Stomach smooth muscle (tissue), 2 donors: ENCODE results near the gene BCHE.
"Not testable (repeated sequence)": the region's sequence is repeated elsewhere in the genome, so short reads cannot be mapped to it uniquely, and the experiment has no call there.

Experiments
- H3K27ac ChIP-seq: one replicate; pipeline ENCODE4 v1.7.0; 2013; ENCODE audit warnings: mild to moderate bottlenecking, low read length, inconsistent platforms
- H3K27me3 ChIP-seq, 2 donors: one replicate each; pipeline ENCODE4 v1.7.0; 2013; ENCODE audit warnings: low read length in 2 of 2; ENCODE audit not compliant: insufficient read depth in 2 of 2, control insufficient read depth in 1 of 2
- H3K36me3 ChIP-seq, 2 donors: one replicate each; pipeline ENCODE4 v1.7.0; 2013; ENCODE audit warnings: low read length in 2 of 2; ENCODE audit not compliant: control insufficient read depth in 2 of 2, insufficient read depth in 2 of 2
- H3K4me1 ChIP-seq: one replicate; pipeline ENCODE4 v1.7.0; 2013; ENCODE audit warnings: low read length; ENCODE audit not compliant: control insufficient read depth, insufficient read depth
- H3K4me3 ChIP-seq, 2 donors: one replicate each; pipeline ENCODE4 v1.7.0; 2013; ENCODE audit warnings: low read length in 2 of 2
- H3K9ac ChIP-seq, 2 donors: one replicate each; pipeline ENCODE4 v1.7.0; 2013; ENCODE audit warnings: low read length in 2 of 2, mild to moderate bottlenecking in 1 of 2
- H3K9me3 ChIP-seq, 2 donors: one replicate each; pipeline ENCODE4 v1.7.0; 2013; ENCODE audit warnings: low read length in 2 of 2; ENCODE audit not compliant: control insufficient read depth in 2 of 2
- donor health status: healthy.
- donor health status: Pancreatic carcinoma.

BCHE gene

GRCh38 chr3:165817160-165817709 lies 20.0 kb downstream of the BCHE start:
- no peaks in the 10 kb centered on the region for H3K4me1 ChIP-seq
- no peak overlapping the region for H3K4me3 ChIP-seq
- no peak overlapping the region for H3K27ac ChIP-seq
- H3K9ac ChIP-seq, result no peak overlapping the region
- no peaks in the 10 kb centered on the region for H3K27me3 ChIP-seq
- no peaks in the 10 kb centered on the region for H3K36me3 ChIP-seq
- H3K9me3 ChIP-seq, result no peaks in the 10 kb centered on the region

- H3K27me3 ChIP-seq, result no peaks in the 10 kb centered on the region
- no peaks in the 10 kb centered on the region for H3K4me1 ChIP-seq
- H3K9me3 ChIP-seq, result no peaks in the 10 kb centered on the region
- H3K27ac ChIP-seq, result no peak overlapping the region
- no peak overlapping the region for H3K9ac ChIP-seq
- no peaks in the 10 kb centered on the region for H3K36me3 ChIP-seq
- H3K4me3 ChIP-seq, result no peak overlapping the region
These were observed 21.0 kb downstream of the BCHE start for GRCh38 chr3:165816209-165816608.

GRCh38 chr3:165815682-165816081 lies 21.5 kb downstream of the BCHE start:
- H3K4me1 ChIP-seq, result no peaks in the 10 kb centered on the region
- H3K27me3 ChIP-seq, result no peaks in the 10 kb centered on the region
- no peak overlapping the region for H3K9ac ChIP-seq
- H3K36me3 ChIP-seq, result no peaks in the 10 kb centered on the region
- H3K4me3 ChIP-seq, result no peak overlapping the region
- no peaks in the 10 kb centered on the region for H3K9me3 ChIP-seq
- H3K27ac ChIP-seq, result no peak overlapping the region

- H3K4me1 ChIP-seq, result no peaks in the 10 kb centered on the region
- H3K4me3 ChIP-seq, result no peak overlapping the region
- no peaks in the 10 kb centered on the region for H3K27me3 ChIP-seq
- H3K9me3 ChIP-seq, result no peaks in the 10 kb centered on the region
- no peak overlapping the region for H3K9ac ChIP-seq
- H3K27ac ChIP-seq, result no peak overlapping the region
- H3K36me3 ChIP-seq, result no peaks in the 10 kb centered on the region
These were observed 22.8 kb downstream of the BCHE start for GRCh38 chr3:165814380-165814779.

GRCh38 chr3:165807937-165808336 lies 29.3 kb downstream of the BCHE start:
- not testable (repeated sequence) for H3K9ac ChIP-seq, H3K36me3 ChIP-seq, H3K9me3 ChIP-seq, H3K4me3 ChIP-seq, H3K27ac ChIP-seq, H3K4me1 ChIP-seq, H3K27me3 ChIP-seq

- Histone ChIP-seq H3K4me1 (no peaks in the 10 kb centered on the region), H3K27me3 (no peaks in the 10 kb centered on the region), H3K9me3 (no peaks in the 10 kb centered on the region), H3K36me3 (no peaks in the 10 kb centered on the region), H3K4me3 (peak overlapping the region; percentile 47 to 76), H3K9ac (peak overlapping the region; percentile 22 to 77), H3K27ac (no peak overlapping the region)
These were observed 31.2 kb downstream of the BCHE start for GRCh38 chr3:165805946-165806561.

- Histone ChIP-seq H3K36me3 (no peaks in the 10 kb centered on the region), H3K9ac (no peak overlapping the region), H3K9me3 (no peaks in the 10 kb centered on the region), H3K4me1 (no peaks in the 10 kb centered on the region), H3K4me3 (no peak overlapping the region), H3K27ac (no peak overlapping the region), H3K27me3 (no peaks in the 10 kb centered on the region)
These were observed 33.8 kb downstream of the BCHE start for GRCh38 chr3:165803471-165803870.

GRCh38 chr3:165800970-165801369 lies 36.3 kb downstream of the BCHE start:
- no peak overlapping the region for H3K27ac ChIP-seq
- no peaks in the 10 kb centered on the region for H3K27me3 ChIP-seq
- H3K9ac ChIP-seq, result no peak overlapping the region
- no peaks in the 10 kb centered on the region for H3K9me3 ChIP-seq
- H3K4me3 ChIP-seq, result no peak overlapping the region
- no peaks in the 10 kb centered on the region for H3K36me3 ChIP-seq
- no peaks in the 10 kb centered on the region for H3K4me1 ChIP-seq

GRCh38 chr3:165799026-165799425 lies 38.2 kb downstream of the BCHE start:
- no peaks in the 10 kb centered on the region for H3K4me1 ChIP-seq
- H3K9me3 ChIP-seq, result no peaks in the 10 kb centered on the region
- no peak overlapping the region for H3K27ac ChIP-seq
- H3K4me3 ChIP-seq, result no peak overlapping the region
- no peaks in the 10 kb centered on the region for H3K27me3 ChIP-seq
- H3K9ac ChIP-seq, result no peak overlapping the region
- no peaks in the 10 kb centered on the region for H3K36me3 ChIP-seq

- no peaks in the 10 kb centered on the region for H3K9me3 ChIP-seq
- no peak overlapping the region for H3K9ac ChIP-seq
- no peak overlapping the region for H3K27ac ChIP-seq
- H3K27me3 ChIP-seq, result no peaks in the 10 kb centered on the region
- no peaks in the 10 kb centered on the region for H3K36me3 ChIP-seq
- H3K4me1 ChIP-seq, result no peaks in the 10 kb centered on the region
- peak overlapping the region in 1 of 2 donors; percentile 6 for H3K4me3 ChIP-seq
These were observed 39.7 kb downstream of the BCHE start for GRCh38 chr3:165797551-165797950.

GRCh38 chr3:165796701-165797100 lies 40.5 kb downstream of the BCHE start:
- no peaks in the 10 kb centered on the region for H3K9me3 ChIP-seq
- H3K4me3 ChIP-seq, result no peak overlapping the region
- H3K27ac ChIP-seq, result no peak overlapping the region
- H3K36me3 ChIP-seq, result no peaks in the 10 kb centered on the region
- no peak overlapping the region for H3K9ac ChIP-seq
- no peaks in the 10 kb centered on the region for H3K4me1 ChIP-seq
- H3K27me3 ChIP-seq, result no peaks in the 10 kb centered on the region
